Smooth muscle cell (in vitro differentiated cells): Measurements from ENCODE around the gene FTO. TPM values are rescaled to one million over a fixed set of nuclear protein-coding genes. Genes with fewer than 3 reads are reported as not detected.

Source experiments
- DNase-seq: peaks from one replicate; lab custom pipeline; 2025; ENCODE audit not compliant: unreplicated experiment; lab: John Stamatoyannopoulos, UW
- H2AFZ ChIP-seq: fragments of 200-600 bp; sonication (generic); 2 replicates; pipeline ENCODE4 v1.6.0; 2016; ENCODE audit warnings: antibody characterized with exemption, low read depth, mild to moderate bottlenecking
- H3F3A ChIP-seq: fragments of 200-600 bp; sonication (generic); 2 replicates; pipeline ENCODE4 v1.6.0; 2017; ENCODE audit warnings: antibody characterized with exemption, low read depth
- H3K27ac ChIP-seq: fragments of 200-600 bp; sonication (generic); 2 replicates; pipeline ENCODE4 v1.5.1; 2016; ENCODE audit warnings: low read depth, mild to moderate bottlenecking
- H3K27me3 ChIP-seq: fragments of 200-600 bp; sonication (generic); 2 replicates; pipeline ENCODE4 v1.6.1; 2016; ENCODE audit warnings: low read depth, mild to moderate bottlenecking
- H3K36me3 ChIP-seq: fragments of 200-600 bp; sonication (generic); 2 replicates; pipeline ENCODE4 v1.5.1; 2016; ENCODE audit warnings: low read depth
- H3K4me1 ChIP-seq: fragments of 200-600 bp; sonication (generic); 2 replicates; pipeline ENCODE4 v1.5.1; 2016; ENCODE audit warnings: low read depth
- H3K4me2 ChIP-seq: fragments of 200-600 bp; sonication (generic); 2 replicates; pipeline ENCODE4 v1.6.0; 2016; ENCODE audit warnings: mild to moderate bottlenecking
- H3K4me3 ChIP-seq: fragments of 200-600 bp; sonication (generic); 2 replicates; pipeline ENCODE4 v1.5.1; 2016; ENCODE audit warnings: mild to moderate bottlenecking
- H3K79me2 ChIP-seq: fragments of 200-600 bp; sonication (generic); 2 replicates; pipeline ENCODE4 v1.6.0; 2016; ENCODE audit warnings: low read depth, mild to moderate bottlenecking
- H3K9ac ChIP-seq: fragments of 200-600 bp; sonication (generic); 2 replicates; pipeline ENCODE4 v1.6.0; 2016; ENCODE audit warnings: low read depth
- H3K9me3 ChIP-seq: fragments of 200-600 bp; sonication (generic); replicated peaks from 2 replicates; pipeline ENCODE4 v1.5.1; 2016; ENCODE audit warnings: low read depth
- H4K20me1 ChIP-seq: fragments of 200-600 bp; sonication (generic); 2 replicates; pipeline ENCODE4 v1.6.0; 2016; ENCODE audit warnings: low read depth
- CTCF ChIP-seq: fragments of 200-600 bp; sonication (generic); IDR thresholded peaks from 2 replicates; pipeline ENCODE4 v1.5.1; 2017; ENCODE audit warnings: borderline replicate concordance, mild to moderate bottlenecking, antibody characterized with exemption; ENCODE audit not compliant: insufficient read depth, poor library complexity, severe bottlenecking
- WGBS: methylation state at CpG from one replicate; pipeline ENCODE4 v1.1.7; 2016; ENCODE audit warnings: low lambda C conversion rate; 5-methylcytosine and 5-hydroxymethylcytosine counted together
- polyA plus RNA-seq: library from polyadenylated mRNA; unstranded; fragments of >200 nt; fragmentation: Nextera tagmentation; extraction: Ambion mirVana; gene quantifications from 2 replicates; pipeline ENCODE4 v1.2.1, GENCODE V29; 2016
- total RNA-seq: library from RNA; depleted of rRNA; stranded (reverse); fragments of >200 nt; gene quantifications from 2 replicates; pipeline ENCODE4 v1.2.3, GENCODE V29; 2014

The FTO gene
- total and polyA plus RNA-seq, 2 experiments from 2014 or later, result 81.1 to 89.9 TPM

GRCh38 chr16:53812914-53813313 lies 109.0 kb downstream of the FTO start:
- peaks cover 6% of the 10 kb centered on the region for H3F3A ChIP-seq
- no peak overlapping the region for H3K27ac ChIP-seq
- no peaks in the 10 kb centered on the region for H3K36me3 ChIP-seq
- H4K20me1 ChIP-seq, result no peaks in the 10 kb centered on the region
- peaks cover 21% of the 10 kb centered on the region for H3K79me2 ChIP-seq
- H3K9me3 ChIP-seq, result no peaks in the 10 kb centered on the region
- H3K4me3 ChIP-seq, result no peak overlapping the region
- WGBS, result 82% methylated on average over 2 of the region's 2 CpGs
- no peak overlapping the region for H2AFZ ChIP-seq
- H3K4me1 ChIP-seq, result peaks cover 21% of the 10 kb centered on the region
- DNase-seq, result no peak
- H3K4me2 ChIP-seq, result no peak overlapping the region
- TF ChIP-seq CTCF, result no peak
- H3K27me3 ChIP-seq, result no peaks in the 10 kb centered on the region
- H3K9ac ChIP-seq, result no peak overlapping the region

DNA sequence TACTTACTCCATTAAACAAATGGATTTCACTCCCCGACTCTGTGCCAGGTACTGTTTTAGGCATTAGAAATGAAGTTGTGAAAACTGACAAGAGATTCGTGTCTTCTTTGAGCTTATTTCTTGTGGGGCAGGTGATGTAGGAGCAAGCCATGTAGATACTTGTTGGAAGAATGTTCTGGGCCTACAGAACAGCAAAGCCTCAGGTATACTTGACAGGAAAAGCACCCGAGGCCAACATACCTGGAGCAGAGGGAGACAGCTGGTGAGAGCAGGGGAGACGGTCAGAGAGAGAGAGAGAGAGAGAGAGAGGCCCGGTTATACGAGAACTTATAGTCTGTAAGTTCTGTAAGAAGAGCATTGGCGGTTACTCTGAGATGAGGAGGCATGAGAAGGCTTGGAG lies 110.8 kb downstream of the FTO start:
- TF ChIP-seq CTCF, result no peak
- Histone ChIP-seq H4K20me1 (no peaks in the 10 kb centered on the region), H3K4me2 (no peak overlapping the region), H3K27ac (no peak overlapping the region), H3F3A (peaks cover 15% of the 10 kb centered on the region), H3K9ac (no peak overlapping the region), H3K4me3 (no peak overlapping the region), H3K79me2 (peaks cover 12% of the 10 kb centered on the region), H2AFZ (no peak overlapping the region), H3K27me3 (no peaks in the 10 kb centered on the region), H3K9me3 (no peaks in the 10 kb centered on the region), H3K4me1 (peaks cover 19% of the 10 kb centered on the region), H3K36me3 (no peaks in the 10 kb centered on the region)
- 86% methylated on average over 7 of the region's 7 CpGs for WGBS
- no peak for DNase-seq

- Histone ChIP-seq H4K20me1 (no peaks in the 10 kb centered on the region), H2AFZ (no peak overlapping the region), H3K9me3 (no peaks in the 10 kb centered on the region), H3K79me2 (peaks cover 2% of the 10 kb centered on the region), H3K27ac (peak overlapping the region; percentile 98), H3K4me2 (peak overlapping the region; percentile 8), H3K27me3 (no peaks in the 10 kb centered on the region), H3K9ac (peak overlapping the region; percentile 42), H3K36me3 (no peaks in the 10 kb centered on the region), H3F3A (peaks cover 15% of the 10 kb centered on the region), H3K4me1 (peaks cover 19% of the 10 kb centered on the region), H3K4me3 (no peak overlapping the region)
- WGBS, result 87% methylated on average over 5 of the region's 5 CpGs
- no peak for TF ChIP-seq CTCF
- DNase-seq, result no peak
These were observed 112.4 kb downstream of the FTO start for GRCh38 chr16:53816211-53816836.
